ENCODE data around the gene ATP11A.

ATP11A gene

GRCh38 chr13:112711528-112712265 is 21.9 kb downstream of the ATP11A start:
- peak; percentile 86 for DNase-seq

GRCh38 chr13:112712451-112713207 is 22.8 kb downstream of the ATP11A start:
- DNase-seq = no peak

- DNase-seq = no peak
Observed at GRCh38 chr13:112713517-112714253, 23.8 kb downstream of the ATP11A start.

- no peak for DNase-seq
Observed at GRCh38 chr13:112714376-112715174, 24.7 kb downstream of the ATP11A start.

GRCh38 chr13:112715210-112715609 is 25.4 kb downstream of the ATP11A start:
- no peak for DNase-seq

GRCh38 chr13:112715715-112716460 is 26.1 kb downstream of the ATP11A start:
- DNase-seq = no peak

GRCh38 chr13:112716461-112716820 is 26.6 kb downstream of the ATP11A start:
- no peak for DNase-seq

GRCh38 chr13:112716841-112717520 is 27.1 kb downstream of the ATP11A start:
- no peak for DNase-seq

GRCh38 chr13:112718318-112718717 is 28.5 kb downstream of the ATP11A start:
- DNase-seq = no peak

- DNase-seq = no peak
Observed at GRCh38 chr13:112719016-112719415, 29.2 kb downstream of the ATP11A start.

GRCh38 chr13:112719556-112719955 is 29.7 kb downstream of the ATP11A start:
- DNase-seq = no peak

- DNase-seq = no peak
Observed at GRCh38 chr13:112720251-112720650, 30.4 kb downstream of the ATP11A start.

GRCh38 chr13:112720814-112721197 is 31.0 kb downstream of the ATP11A start:
- DNase-seq = no peak

GRCh38 chr13:112721198-112722104 is 31.6 kb downstream of the ATP11A start:
- DNase-seq = no peak

- no peak for DNase-seq
Observed at GRCh38 chr13:112722433-112723263, 32.8 kb downstream of the ATP11A start.

- DNase-seq = no peak
Observed at GRCh38 chr13:112723771-112724170, 33.9 kb downstream of the ATP11A start.

- DNase-seq = no peak
Observed at GRCh38 chr13:112724788-112725345, 35.0 kb downstream of the ATP11A start.

- DNase-seq = no peak
Observed at GRCh38 chr13:112725346-112726015, 35.6 kb downstream of the ATP11A start.
